RWPE1 (cell line): ENCODE data around the gene USPL1.

Experiments used
- CTCF ChIA-PET: fragments of 350-600 bp; sonication (Branson Sonifier 250); formaldehyde crosslinking; extraction: SDS; loops from one replicate; lab custom pipeline; 2021; lab: Yijun Ruan, JAX
- POLR2A ChIA-PET: fragments of 400-600 bp; formaldehyde crosslinking; extraction: SDS; loops from one replicate; lab custom pipeline; 2020; ENCODE audit warnings: antibody characterized with exemption; ENCODE audit not compliant: low non-redundant PET; lab: Yijun Ruan, JAX
- DNase-seq: peaks from one replicate; pipeline ENCODE4 v3.0.0; 2012; ENCODE audit warnings: low spot score
- H3K27ac ChIP-seq: fragments of 450-650 bp; 2 replicates; pipeline ENCODE4 v1.5.1; 2017
- CTCF ChIP-seq: fragments of 450-650 bp; conservative IDR thresholded peaks from 2 replicates; pipeline ENCODE4 v1.5.1; 2017; ENCODE audit warnings: low read depth, mild to moderate bottlenecking

Gene USPL1

DNA sequence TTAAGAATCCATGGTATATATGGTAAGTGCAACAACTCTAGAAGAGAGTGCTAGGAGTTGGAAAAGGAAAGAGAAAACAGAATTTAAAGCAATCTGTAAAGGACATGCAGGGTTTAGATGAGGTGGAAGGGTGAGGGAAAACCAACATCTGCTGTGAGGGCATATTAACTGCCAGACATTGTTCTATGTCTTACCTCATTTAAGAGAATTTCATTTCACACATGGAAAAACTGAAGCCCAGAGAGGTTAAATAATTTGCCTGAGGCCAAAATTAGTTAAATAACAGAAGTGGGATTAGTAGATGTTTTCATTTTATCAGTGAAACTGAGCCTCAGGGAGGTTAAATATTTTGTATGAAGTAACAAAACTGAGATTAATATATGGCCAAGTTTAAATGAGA is 7.4 kb upstream of the USPL1 start:
- CTCF ChIA-PET, result interaction anchor here (0.6 kb wide), 1 partner anchor 96 kb away, joined by 3 read pairs; no protein-coding TSS in a partner anchor
- POLR2A ChIA-PET, result no interaction called here
- no peak for TF ChIP-seq CTCF
- DNase-seq, result no peak
- no peak overlapping the region for H3K27ac ChIP-seq

DNA sequence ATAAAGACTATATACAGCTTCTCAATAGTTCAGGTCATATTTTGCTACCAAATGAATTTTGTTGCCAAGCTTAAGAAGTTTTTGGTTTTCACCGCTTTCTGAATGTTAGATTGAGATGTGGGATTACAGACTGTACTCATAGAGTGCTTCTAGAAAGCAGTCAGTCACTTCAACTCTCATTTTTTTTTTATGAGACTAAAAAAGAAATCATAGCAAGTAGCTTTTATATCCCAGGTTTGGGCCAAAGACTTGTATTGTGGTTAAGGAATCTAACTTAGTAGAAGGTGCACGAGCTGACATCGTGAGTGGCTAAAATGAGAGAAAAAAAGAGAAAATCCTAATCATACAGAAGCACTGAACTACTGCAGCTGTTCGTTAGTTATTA is 2.2 kb upstream of the USPL1 start:
- CTCF ChIA-PET, result interaction anchor here (0.6 kb wide), 2 partner anchors 286 to 368 kb away, joined by 5 to 6 read pairs; no protein-coding TSS in a partner anchor
- TF ChIP-seq CTCF, result no peak
- POLR2A ChIA-PET, result no interaction called here
- H3K27ac ChIP-seq, result no peak overlapping the region
- DNase-seq, result no peak

DNA sequence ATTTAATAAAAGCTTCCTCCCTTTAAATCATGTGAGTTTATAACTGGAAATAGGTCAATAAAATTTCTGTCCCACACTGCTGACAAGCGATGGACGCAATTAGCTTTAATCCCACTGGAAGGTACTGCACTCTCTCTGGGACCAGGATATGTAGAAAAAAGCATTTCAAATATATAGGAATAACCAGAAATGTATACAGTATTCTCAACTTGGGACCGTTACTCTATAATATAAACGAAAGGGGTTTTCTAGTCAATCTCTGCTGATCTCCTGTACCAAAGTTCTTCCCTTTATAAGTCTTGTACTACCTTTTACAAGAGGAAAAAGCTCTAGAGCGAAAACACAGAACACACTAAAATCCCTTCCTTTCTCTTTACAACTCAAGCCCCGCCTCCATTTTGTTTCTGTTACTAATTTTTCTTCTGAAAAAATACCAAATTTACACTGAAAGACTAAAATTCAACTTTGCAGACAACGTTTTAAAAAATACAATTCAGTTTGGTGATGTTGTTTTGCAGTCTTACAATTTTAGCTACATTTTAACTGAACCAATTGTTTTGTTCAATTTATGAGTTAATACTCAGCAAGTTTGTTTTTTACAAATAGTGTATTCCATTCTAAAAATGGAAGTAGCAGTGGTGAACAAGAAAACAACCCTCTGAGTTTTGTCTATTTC is 1.7 kb upstream of the USPL1 start:
- TF ChIP-seq CTCF, result no peak
- ChIA-PET POLR2A (no interaction called here), CTCF (interaction anchor here (0.6 to 0.7 kb wide), 2 partner anchors 92 to 368 kb away, joined by 5 to 7 read pairs; no protein-coding TSS in a partner anchor)
- no peak overlapping the region for H3K27ac ChIP-seq
- peak; percentile 11 for DNase-seq

DNA sequence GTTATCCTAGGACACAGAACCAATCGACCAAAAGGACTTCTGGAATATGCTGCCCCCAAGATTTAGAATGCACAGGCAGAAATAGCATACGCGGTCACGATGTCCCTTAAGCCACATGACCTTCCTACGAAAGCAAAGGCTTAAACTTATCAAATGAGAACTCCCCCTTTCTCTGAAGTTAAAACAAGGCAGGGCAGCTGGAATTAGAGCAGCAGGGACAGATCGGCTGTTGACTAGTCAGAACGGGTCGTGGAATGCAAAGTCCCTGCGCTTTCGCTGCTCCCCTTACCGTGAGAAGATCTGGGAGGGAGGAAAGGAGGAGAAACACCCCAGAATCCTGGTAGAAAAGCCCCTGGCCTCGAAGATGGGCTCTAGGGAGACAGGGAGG is 799 bp upstream of the USPL1 start:
- TF ChIP-seq CTCF, result no peak
- CTCF ChIA-PET, result interaction anchor here (0.7 kb wide), 1 partner anchor 177 kb away, joined by 4 read pairs; no protein-coding TSS in a partner anchor
- POLR2A ChIA-PET, result no interaction called here
- peak; percentile 69 for DNase-seq
- peak overlapping the region; percentile 98 for H3K27ac ChIP-seq

DNA sequence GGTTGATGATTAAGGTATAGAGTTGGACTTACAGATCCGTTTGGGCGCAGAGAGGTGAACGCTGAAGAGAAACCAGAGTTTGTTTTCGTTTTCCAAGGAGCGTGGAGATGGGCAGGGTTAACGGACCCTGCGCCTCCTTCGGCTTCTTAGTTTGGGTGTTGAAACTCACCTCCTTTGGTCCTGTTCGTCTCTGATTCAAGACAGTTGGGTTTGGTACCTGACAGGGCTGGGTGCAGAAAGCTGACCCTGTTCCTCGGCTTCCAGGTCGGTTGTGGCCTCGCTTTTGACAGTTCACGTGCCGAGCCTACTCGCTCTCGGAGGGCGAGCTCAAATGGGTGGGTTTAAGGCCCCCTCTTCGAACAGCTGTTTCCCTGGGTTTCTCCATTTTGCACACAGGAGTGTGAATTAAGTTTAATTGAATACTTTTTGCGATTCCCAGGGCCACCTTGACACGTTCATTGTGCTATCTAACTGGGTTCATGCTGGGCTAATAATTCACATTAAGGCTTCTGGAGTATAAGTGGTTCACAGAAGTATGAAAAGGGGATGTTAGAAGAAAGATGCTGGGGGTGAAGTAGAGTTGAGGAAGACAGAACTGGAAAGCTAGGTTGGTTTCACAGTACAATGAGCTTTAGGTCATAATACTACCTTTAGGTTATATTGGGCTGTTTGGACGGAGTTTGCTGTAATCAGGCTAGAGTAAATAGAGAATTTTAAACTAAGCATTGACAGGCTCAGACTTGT is 638 bp downstream of the USPL1 start:
- ChIA-PET POLR2A (no interaction called here), CTCF (interaction anchor here (0.7 to 0.8 kb wide), 3 partner anchors 53 to 109 kb away, joined by 3 to 4 read pairs (median 4); no protein-coding TSS in a partner anchor)
- peak overlapping the region; percentile 98 for H3K27ac ChIP-seq
- no peak for TF ChIP-seq CTCF
- peak; percentile 18 for DNase-seq

DNA sequence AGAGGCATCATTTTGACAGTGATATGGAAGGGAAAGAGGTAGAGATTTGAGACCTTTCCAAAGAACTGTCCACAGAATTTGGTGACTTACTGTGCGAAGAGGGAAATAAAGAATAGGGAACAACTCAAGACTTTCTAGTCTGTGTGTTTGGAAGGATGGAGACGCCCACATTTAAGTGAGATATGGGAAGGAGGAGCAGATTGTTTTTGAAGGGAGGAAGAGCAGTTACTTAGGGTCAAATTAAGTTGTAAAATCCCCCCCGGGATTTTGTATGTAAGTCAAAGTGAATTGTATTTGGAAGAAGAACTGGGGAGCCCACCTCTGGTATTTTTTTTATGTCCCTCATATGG is 1.2 kb downstream of the USPL1 start:
- ChIA-PET POLR2A (no interaction called here), CTCF (no interaction called here)
- no peak for TF ChIP-seq CTCF
- no peak overlapping the region for H3K27ac ChIP-seq
- peak; percentile 3 for DNase-seq
